Measurements from ENCODE around the gene IL2RA. TPM values are rescaled to one million over a fixed set of nuclear protein-coding genes. Genes with fewer than 3 reads are reported as not detected.

The IL2RA gene
- total RNA-seq, 1 experiment from 2014 or later = not detected

DNA sequence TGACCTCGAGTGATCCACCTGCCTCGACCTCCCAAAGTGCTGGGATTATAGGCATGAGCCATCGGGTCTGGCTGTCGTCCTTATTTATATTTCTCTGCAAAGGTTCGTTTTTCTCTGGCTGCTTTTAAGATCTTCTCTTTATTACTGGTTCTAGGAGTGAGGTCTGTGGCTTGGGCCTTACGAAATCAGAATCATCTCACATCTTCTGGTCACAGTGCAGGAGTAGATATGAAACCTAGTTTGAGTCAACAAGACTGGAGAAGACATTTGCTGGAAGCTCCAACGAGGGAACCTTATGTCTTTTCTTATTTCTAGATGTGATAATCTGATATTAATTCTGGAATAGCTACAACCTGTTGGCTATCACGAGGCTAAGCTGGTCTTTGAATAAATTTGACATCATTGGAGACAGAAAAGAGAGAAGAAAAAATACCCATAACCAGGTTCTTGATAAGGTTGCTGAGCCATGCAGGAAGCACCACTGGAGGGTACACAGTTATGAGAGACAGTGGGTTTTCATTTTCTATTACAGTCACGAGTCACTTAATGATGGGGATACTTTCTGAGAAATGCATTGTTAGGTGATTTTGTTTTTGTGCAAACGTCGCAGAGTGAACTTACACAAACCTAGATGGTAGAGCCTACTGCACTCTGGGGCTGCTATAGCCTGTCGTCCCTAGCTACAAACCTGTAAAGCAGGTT lies 59.2 kb downstream of the IL2RA start:
- Histone ChIP-seq H4K20me1 (ENCODE audit: control insufficient read depth, insufficient read depth, insufficient read length) (no peaks in the 10 kb centered on the region), H3K23ac (ENCODE audit: insufficient read length, low read depth, low read length) (no peak overlapping the region), H2BK12ac (ENCODE audit: insufficient read length, low read depth, low read length) (no peak overlapping the region), H3K9me3 (ENCODE audit: control insufficient read depth, low read depth, low read length) (no peaks in the 10 kb centered on the region), H2BK120ac (ENCODE audit: low read depth, low read length, poor library complexity, severe bottlenecking) (no peak overlapping the region), H3K27me3 (ENCODE audit: insufficient read depth, low read length) (no peaks in the 10 kb centered on the region), H2AK5ac (ENCODE audit: insufficient read length, low read length) (no peak overlapping the region), H3K14ac (ENCODE audit: insufficient read depth, low read length) (no peak overlapping the region), H4K8ac (replicated peaks; ENCODE audit: insufficient read length, low read depth, low read length) (no peak overlapping the region), H2BK15ac (ENCODE audit: low read depth, low read length) (no peak overlapping the region), H3K4me1 (ENCODE audit: insufficient read depth, low read length) (no peaks in the 10 kb centered on the region; the same call in 1 of the 2 replicates), H3K27ac (ENCODE audit: insufficient read length, low read depth, low read length) (no peak overlapping the region), H4K91ac (ENCODE audit: insufficient read length, low read depth, low read length) (no peak overlapping the region), H3K4ac (ENCODE audit: low read depth, low read length) (no peak overlapping the region), H3K18ac (ENCODE audit: insufficient read length, low read depth, low read length) (no peak overlapping the region), H4K5ac (ENCODE audit: insufficient read length, low read depth, low read length) (no peak overlapping the region), H2BK20ac (ENCODE audit: low read depth, low read length, poor library complexity, severe bottlenecking) (no peak overlapping the region), H3K79me1 (ENCODE audit: insufficient read depth, low read depth, low read length, poor library complexity, severe bottlenecking) (no peaks in the 10 kb centered on the region), H2BK5ac (ENCODE audit: insufficient read length, low read length) (no peak overlapping the region), H3K56ac (ENCODE audit: insufficient read length, low read depth, low read length) (no peak overlapping the region), H3K4me2 (ENCODE audit: insufficient read depth, insufficient read length, low read length) (no peak overlapping the region), H2AFZ (ENCODE audit: low read length) (no peak overlapping the region), H3K9ac (ENCODE audit: extremely low read depth, insufficient read length, low read length) (no peak overlapping the region), H3T11ph (ENCODE audit: low read length) (no peak overlapping the region), H3K79me2 (ENCODE audit: insufficient read depth, low read length) (no peaks in the 10 kb centered on the region), H3K23me2 (ENCODE audit: insufficient read length, low read depth, low read length, poor library complexity, severe bottlenecking) (no peaks in the 10 kb centered on the region)
- H3K4me1 Mint-ChIP-seq = peaks cover 13 to 30% of the 10 kb centered on the region in 2 experiments
- H3K27ac Mint-ChIP-seq = no peak overlapping the region
- peaks cover 0 to under 1% (median 0%) of the 10 kb centered on the region in 3 experiments; a peak in 2 of 7 replicates for H3K36me3 Mint-ChIP-seq (ENCODE audit: insufficient read depth in 1 of 3, low read depth in 3 of 3)
- TF ChIP-seq, protein P1, sequence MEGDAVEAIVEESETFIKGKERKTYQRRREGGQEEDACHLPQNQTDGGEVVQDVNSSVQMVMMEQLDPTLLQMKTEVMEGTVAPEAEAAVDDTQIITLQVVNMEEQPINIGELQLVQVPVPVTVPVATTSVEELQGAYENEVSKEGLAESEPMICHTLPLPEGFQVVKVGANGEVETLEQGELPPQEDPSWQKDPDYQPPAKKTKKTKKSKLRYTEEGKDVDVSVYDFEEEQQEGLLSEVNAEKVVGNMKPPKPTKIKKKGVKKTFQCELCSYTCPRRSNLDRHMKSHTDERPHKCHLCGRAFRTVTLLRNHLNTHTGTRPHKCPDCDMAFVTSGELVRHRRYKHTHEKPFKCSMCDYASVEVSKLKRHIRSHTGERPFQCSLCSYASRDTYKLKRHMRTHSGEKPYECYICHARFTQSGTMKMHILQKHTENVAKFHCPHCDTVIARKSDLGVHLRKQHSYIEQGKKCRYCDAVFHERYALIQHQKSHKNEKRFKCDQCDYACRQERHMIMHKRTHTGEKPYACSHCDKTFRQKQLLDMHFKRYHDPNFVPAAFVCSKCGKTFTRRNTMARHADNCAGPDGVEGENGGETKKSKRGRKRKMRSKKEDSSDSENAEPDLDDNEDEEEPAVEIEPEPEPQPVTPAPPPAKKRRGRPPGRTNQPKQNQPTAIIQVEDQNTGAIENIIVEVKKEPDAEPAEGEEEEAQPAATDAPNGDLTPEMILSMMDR (conservative IDR thresholded peaks at IDR 0.05) = no peak
- DNase-seq = no peak
- H3K4me3 Mint-ChIP-seq = no peak overlapping the region
- H3K9me3 Mint-ChIP-seq = peaks cover 3 to 9% of the 10 kb centered on the region in 2 experiments; a peak in 4 of 5 replicates
- H3K27me3 Mint-ChIP-seq (ENCODE audit: low read depth) = peaks cover 5% of the 10 kb centered on the region
- WGBS (ENCODE audit: extremely low coverage, insufficient read length, low lambda C conversion rate) = no CpG with 5 or more reads among the region's 12 CpGs

Measured in H9 (cell line).